Bronchial epithelial cell (primary cell): Measurements from ENCODE around the gene SLC43A3. TPM values are rescaled to one million over a fixed set of nuclear protein-coding genes. Genes with fewer than 3 reads are reported as not detected.

Source experiments
- DNase-seq: peaks from one replicate; pipeline ENCODE4 v3.0.0-alpha.2; 2010; ENCODE audit warnings: low read depth
- FAIRE-seq: peaks from 2 replicates; lab custom pipeline; 2011; peaks lifted over from hg19 to GRCh38; lab: Jason Lieb, UNC
- H3K27me3 ChIP-seq: 2 replicates; pipeline ENCODE4 v1.5.1; 2011; ENCODE audit warnings: low read length; ENCODE audit not compliant: control insufficient read depth, insufficient read depth
- H3K36me3 ChIP-seq: 2 replicates; pipeline ENCODE4 v1.5.1; 2011; ENCODE audit warnings: low read length; ENCODE audit not compliant: control insufficient read depth, insufficient read depth
- H3K4me3 ChIP-seq: 2 replicates; pipeline ENCODE4 v1.5.1; 2011; ENCODE audit warnings: mild to moderate bottlenecking, low read depth, low read length, control low read depth
- CTCF ChIP-seq: IDR thresholded peaks from 2 replicates; pipeline ENCODE4 v1.5.1; 2011; ENCODE audit warnings: mild to moderate bottlenecking, moderate library complexity, low read length, control low read depth, inconsistent platforms; ENCODE audit not compliant: insufficient read depth, severe bottlenecking
- total RNA-seq: library from RNA; depleted of rRNA; stranded (reverse); fragments of >200 nt; gene quantifications from 2 replicates; pipeline ENCODE4 v1.2.1, GENCODE V29; 2014

Gene SLC43A3
- total RNA-seq, 1 donor from 2014 or later: 1.8 TPM

GRCh38 chr11:57378186-57378585 is 48.7 kb downstream of the SLC43A3 start:
- H3K27me3 ChIP-seq: peaks cover 3% of the 10 kb centered on the region
- FAIRE-seq: peak; percentile 40

GRCh38 chr11:57377107-57377506 is 49.8 kb downstream of the SLC43A3 start:
- Histone ChIP-seq H3K4me3 (no peak overlapping the region), H3K36me3 (no peaks in the 10 kb centered on the region), H3K27me3 (peaks cover 3% of the 10 kb centered on the region)
- DNase-seq: no peak
- FAIRE-seq: no peak
- TF ChIP-seq CTCF: no peak

More at GRCh38 chr11:57378186-57378585, 48.7 kb downstream of the SLC43A3 start:
- no peak overlapping the region for H3K4me3 ChIP-seq
- DNase-seq: no peak
- no peak for TF ChIP-seq CTCF
- H3K36me3 ChIP-seq: no peaks in the 10 kb centered on the region

- FAIRE-seq (no peak), DNase-seq (no peak)
- no peak for TF ChIP-seq CTCF
- no peak overlapping the region for H3K4me3 ChIP-seq
- H3K36me3 ChIP-seq: no peaks in the 10 kb centered on the region
- H3K27me3 ChIP-seq: peaks cover 3% of the 10 kb centered on the region
Observed at GRCh38 chr11:57376095-57377090, 50.5 kb downstream of the SLC43A3 start.

- no peak for DNase-seq
- Histone ChIP-seq H3K4me3 (no peak overlapping the region), H3K36me3 (no peaks in the 10 kb centered on the region), H3K27me3 (peaks cover 3% of the 10 kb centered on the region)
- no peak for FAIRE-seq
- no peak for TF ChIP-seq CTCF
Observed at GRCh38 chr11:57375490-57375889, 51.4 kb downstream of the SLC43A3 start.

- DNase-seq (no peak), FAIRE-seq (no peak)
- no peaks in the 10 kb centered on the region for H3K36me3 ChIP-seq
- H3K4me3 ChIP-seq: no peak overlapping the region
- peaks cover 3% of the 10 kb centered on the region for H3K27me3 ChIP-seq
- no peak for TF ChIP-seq CTCF
Observed at GRCh38 chr11:57374966-57375365, 52.0 kb downstream of the SLC43A3 start.
